ENCODE measurements around the gene LCMT1.

GRCh38 chr16:25165284-25165683 is 53.7 kb downstream of the LCMT1 start:
- TF ChIP-seq, protein P1, sequence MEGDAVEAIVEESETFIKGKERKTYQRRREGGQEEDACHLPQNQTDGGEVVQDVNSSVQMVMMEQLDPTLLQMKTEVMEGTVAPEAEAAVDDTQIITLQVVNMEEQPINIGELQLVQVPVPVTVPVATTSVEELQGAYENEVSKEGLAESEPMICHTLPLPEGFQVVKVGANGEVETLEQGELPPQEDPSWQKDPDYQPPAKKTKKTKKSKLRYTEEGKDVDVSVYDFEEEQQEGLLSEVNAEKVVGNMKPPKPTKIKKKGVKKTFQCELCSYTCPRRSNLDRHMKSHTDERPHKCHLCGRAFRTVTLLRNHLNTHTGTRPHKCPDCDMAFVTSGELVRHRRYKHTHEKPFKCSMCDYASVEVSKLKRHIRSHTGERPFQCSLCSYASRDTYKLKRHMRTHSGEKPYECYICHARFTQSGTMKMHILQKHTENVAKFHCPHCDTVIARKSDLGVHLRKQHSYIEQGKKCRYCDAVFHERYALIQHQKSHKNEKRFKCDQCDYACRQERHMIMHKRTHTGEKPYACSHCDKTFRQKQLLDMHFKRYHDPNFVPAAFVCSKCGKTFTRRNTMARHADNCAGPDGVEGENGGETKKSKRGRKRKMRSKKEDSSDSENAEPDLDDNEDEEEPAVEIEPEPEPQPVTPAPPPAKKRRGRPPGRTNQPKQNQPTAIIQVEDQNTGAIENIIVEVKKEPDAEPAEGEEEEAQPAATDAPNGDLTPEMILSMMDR (IDR thresholded peaks at IDR 0.05; ENCODE audit: poor library complexity, severe bottlenecking), result no peak
- no peak for TF ChIP-seq TAF1 (IDR thresholded peaks at IDR 0.05; ENCODE audit: low read depth)
- TF ChIP-seq POLR2AphosphoS5 (IDR thresholded peaks at IDR 0.05), result no peak
- TF ChIP-seq EZH2 (IDR thresholded peaks at IDR 0.05; ENCODE audit: borderline replicate concordance, insufficient read depth, low read length, poor library complexity, severe bottlenecking), result no peak
- TF ChIP-seq REST (IDR thresholded peaks at IDR 0.05; ENCODE audit: borderline replicate concordance), result no peak
- no peak for TF ChIP-seq EP300 (conservative IDR thresholded peaks at IDR 0.05; ENCODE audit: poor library complexity, severe bottlenecking)
- TF ChIP-seq MXI1 (conservative IDR thresholded peaks at IDR 0.05; ENCODE audit: poor library complexity, severe bottlenecking), result no peak
- no peak for TF ChIP-seq RAD21 (conservative IDR thresholded peaks at IDR 0.05)

All from neural cell (in vitro differentiated cells).